Measurements from ENCODE around the gene DIP2B.
"Not testable (repeated sequence)": the region's sequence is repeated elsewhere in the genome, so short reads cannot be mapped to it uniquely, and the experiment has no call there.

Gene DIP2B

DNA sequence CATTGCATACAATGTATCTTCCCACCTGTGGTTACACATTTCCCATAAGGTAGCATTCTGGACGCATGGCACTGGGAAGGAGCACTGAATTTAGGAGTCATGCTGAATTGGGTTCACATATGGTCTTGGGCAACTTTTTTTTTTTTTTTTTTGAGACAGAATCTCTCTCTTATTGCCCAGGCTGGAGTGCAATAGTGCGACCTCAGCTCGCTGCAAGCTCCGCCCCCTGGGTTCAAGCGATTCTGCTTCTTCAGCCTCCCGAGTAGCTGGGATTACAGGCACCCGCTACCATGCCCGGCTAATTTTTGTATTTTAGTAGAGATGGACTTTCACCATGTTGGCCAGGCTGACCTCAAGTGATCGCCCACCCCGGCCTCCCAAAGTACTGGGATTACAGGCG lies 13.3 kb downstream of the DIP2B start:
- DNase-seq (ENCODE audit: low read depth in 2 of 2), result no peak

DNA sequence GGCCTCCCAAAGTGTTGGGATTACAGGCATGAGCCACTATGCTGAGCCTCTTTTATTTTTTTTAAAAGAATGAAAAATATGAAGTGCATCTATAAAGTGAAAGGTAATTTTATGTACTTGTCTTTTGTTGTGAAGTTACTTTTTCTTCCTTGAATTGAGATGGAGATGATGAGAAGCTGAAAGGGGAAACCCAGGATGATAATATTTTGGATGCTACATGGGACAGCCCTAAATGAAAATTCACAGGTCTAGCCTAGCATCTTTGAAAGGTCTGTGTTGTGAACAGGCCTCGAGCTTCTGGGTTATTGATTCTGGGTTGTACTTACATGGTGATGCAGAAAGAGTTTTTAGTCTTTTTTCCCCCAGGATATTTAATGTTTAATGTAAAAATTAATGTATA lies 14.6 kb downstream of the DIP2B start:
- DNase-seq (ENCODE audit: low read depth in 2 of 2), result no peak

DNA sequence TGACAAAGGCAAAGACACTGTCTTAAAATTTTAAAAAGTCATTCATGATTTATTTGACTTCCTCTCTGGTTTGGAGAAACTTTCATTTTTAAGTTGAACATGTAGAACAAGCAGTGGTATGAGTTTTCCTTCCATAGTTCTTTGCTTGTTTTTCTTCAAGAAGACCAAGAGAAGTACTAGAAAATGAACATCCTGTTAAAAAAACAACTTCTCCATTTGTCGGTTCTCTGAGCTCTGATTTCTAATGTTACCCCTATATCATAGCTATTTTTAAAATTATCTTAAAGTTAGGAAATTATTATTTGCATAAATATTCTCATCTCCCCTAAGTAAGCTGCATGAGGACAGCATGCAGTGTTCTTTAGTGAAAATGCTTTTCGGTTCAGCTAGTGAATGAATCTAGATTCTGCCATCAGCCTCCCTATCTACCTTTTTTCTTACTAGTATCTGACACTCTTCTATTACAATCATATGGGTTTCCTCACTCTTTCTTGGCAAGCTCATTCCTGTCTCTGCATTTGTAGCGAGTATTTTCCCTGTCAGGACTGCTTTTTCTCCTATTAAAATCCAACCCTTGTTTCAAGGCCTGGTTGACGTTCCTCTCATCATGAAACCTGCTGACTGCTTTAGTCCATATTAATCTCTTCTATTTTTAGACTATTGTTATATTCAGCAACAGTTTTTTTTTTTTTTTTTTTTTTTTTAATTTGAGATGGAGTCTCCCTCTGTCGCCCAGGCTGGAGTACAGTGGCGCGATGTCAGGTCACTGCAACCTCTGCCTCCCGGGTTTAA lies 15.8 kb downstream of the DIP2B start:
- DNase-seq (ENCODE audit: low read depth in 2 of 2), result no peak

DNA sequence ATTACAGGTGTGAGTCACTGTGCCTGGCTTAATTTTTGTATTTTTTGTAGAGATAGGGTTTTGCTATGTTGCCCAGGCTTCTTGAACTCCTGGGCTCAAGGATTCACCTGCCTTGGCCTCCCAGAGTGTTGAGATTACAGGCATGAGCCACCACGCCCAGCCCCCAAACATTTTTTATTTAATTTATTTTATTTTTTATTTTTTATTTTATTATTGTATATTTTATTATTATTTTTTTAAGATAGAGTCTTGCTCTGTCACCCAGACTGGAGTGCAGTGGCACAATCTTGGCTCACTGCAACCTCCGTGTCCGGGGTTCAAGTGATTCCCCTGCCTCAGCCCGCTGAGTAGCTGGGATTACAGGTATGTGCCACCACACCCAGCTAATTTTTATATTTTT lies 17.0 kb downstream of the DIP2B start:
- DNase-seq (ENCODE audit: low read depth in 2 of 2), result not testable (repeated sequence)

DNA sequence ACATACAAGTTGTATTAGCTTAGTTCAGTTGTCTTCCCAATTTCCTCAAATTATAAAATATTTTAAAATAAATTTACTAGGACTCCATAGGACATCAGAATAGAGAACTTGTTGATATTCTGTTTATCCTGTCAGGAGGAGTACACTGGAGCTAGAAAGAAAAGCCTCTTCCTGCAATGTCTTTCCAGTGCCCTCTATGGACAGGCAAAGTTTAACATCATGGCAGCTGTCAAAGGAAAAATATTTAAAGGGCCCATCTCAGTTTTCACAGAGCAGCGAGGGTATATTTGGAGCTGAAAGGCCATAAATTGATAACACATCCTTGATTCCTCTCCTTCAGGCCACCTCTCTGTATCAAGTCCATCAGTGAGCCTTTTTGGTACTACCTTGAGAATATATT lies 19.0 kb downstream of the DIP2B start:
- no peak for DNase-seq (ENCODE audit: low read depth in 2 of 2)

DNA sequence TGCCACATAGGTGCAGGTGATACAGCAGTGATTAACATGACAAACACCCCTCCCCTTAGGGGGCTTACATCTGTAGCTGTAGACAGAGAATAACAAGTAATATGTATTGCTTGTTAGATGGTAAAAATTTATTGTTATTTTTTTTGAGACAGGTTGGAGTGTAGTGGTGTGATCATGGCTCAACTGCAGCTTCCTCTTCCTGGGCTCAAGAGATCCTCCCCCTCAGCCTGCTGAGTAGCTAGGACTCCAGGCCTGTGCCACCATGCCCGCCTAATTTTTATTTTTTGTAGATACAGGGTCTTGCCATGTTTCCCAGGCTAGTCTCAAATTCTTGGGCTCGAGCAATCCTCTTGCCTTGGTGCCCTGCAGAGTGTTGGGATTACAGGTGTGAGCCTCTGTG lies 19.8 kb downstream of the DIP2B start:
- no peak for DNase-seq (ENCODE audit: low read depth in 2 of 2)

DNA sequence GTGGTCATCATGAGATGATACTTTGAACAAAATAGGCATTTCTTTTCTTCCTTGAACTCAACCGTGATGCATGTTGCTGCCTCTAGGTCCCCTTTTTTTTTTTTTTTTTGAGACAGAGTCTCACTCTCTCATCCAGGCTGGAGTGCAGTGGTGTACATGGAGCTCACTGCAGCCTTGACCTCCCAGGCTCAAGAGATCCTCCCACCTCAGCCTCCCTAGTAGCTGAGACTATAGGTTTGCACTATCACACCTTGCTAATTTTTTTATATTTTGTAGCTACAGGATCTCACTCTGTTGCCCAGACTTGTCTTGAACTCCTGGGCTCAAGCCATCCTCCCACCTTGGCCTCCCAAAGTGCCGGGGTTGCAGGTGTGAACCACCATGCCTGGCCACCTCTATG lies 20.6 kb downstream of the DIP2B start:
- DNase-seq (ENCODE audit: low read depth in 2 of 2), result no peak

DNA sequence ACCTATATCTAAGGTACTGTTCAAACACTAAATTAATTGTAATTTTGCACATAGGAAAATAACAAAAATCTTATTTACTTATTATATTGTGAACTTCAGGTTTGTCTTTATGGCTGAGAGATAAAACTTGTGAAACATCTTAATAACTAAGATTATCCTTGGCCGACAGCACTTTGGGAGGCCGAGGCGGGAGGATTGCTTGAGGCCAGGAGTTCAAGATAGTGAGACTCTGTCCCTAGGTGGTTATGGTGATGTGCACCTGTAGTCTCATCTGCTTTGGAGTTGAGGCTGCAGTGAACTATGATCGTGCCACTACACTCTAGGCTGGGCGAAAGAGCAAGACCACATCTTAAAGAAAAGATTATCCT lies 22.6 kb downstream of the DIP2B start:
- no peak for DNase-seq (ENCODE audit: low read depth in 2 of 2)

DNA sequence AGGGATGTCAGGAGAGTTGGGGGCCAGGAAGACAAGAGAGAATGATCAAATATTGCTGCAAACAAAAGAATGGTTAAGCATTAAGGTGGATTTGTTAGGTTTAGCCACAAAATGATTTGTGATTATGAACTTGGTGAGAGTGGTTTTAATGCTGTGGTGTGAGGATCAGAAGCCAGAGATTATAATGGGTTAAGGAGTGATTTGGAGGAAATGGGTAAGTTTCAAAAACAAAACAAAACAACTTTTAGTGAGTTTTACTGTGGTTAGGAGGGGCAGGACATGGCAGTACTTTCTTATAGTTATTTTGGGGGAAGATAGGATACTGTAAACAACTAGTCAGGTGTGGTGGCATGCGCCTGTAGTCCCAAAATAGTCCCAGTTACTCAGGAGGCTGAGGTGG lies 24.0 kb downstream of the DIP2B start:
- no peak for DNase-seq (ENCODE audit: low read depth in 2 of 2)

DNA sequence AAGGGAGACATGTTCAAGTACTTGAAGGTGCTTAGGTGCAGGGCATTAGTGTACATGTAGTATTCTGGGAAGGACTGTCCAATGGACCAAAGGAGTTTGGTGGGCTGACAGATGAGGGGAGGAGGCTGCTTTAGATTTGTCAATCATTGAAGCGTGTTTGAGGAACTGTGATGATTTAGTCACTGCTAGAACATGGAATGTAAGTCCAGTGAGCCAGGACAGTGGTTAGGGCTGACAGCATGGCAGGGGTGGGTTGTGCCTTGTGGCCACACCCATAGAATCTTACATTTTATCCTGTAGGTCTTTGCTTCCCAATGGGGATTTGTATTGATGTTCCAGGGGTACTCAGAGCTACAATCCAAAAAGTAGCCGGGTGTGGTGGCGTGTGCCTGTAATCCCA lies 24.6 kb downstream of the DIP2B start:
- DNase-seq (ENCODE audit: low read depth in 2 of 2), result no peak

DNA sequence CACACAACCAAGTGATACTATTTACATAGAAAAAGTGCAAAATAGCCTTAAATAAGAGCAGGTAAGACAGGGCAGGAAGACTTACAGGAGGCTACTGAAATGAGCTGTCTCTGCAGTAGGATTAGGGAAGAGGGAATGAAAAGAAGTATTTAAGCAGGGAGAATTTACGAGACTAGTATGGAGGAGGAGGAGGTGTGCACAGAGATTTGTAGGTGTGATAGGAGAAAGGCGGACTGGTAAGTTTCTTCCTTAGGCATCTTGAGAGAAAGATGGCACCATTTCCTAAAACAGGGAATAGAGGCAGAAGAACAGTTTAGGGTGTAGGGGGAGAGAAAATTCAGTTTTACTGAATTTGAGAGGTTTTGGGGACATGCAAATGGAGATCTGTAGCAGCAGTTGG lies 25.7 kb downstream of the DIP2B start:
- DNase-seq (ENCODE audit: low read depth in 2 of 2), result no peak

DNA sequence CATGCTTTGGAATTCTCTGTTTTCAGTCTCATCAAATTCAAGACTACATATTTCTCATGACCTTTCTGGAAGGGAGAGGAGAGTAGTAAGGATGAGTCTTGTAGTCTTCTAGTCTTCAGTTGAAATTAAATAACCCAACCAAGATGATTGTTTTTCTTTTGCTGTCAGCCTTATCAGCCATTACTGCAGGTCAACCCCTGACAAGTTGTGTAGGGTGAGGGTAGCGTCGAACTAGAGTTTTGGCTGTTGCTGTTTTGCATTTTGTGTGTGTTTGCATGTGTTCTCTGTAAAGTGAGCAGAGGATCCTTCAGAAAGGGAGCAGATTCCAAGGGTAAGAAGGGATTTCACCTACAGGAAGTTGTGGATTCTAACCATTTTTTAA lies 28.4 kb downstream of the DIP2B start:
- no peak for DNase-seq (ENCODE audit: low read depth in 2 of 2)

DNA sequence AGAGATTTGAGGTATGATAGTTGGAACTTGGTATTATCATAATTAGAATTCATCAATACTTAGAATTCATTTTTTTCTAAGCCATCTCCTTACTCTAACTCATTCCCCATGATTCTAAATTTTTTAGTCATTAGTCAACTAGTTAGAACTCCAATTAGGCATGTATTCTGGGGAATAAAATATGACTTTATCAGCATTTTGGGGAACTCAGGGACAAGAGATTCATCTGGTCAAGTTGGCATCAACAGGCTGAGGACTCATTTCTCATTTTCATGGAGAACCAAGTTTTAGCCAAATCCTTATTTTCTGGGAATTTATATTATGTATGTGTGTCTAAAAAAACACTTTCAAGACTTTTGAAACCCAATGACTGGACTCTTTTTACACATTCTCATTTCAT lies 29.2 kb downstream of the DIP2B start:
- no peak for DNase-seq (ENCODE audit: low read depth in 2 of 2)

DNA sequence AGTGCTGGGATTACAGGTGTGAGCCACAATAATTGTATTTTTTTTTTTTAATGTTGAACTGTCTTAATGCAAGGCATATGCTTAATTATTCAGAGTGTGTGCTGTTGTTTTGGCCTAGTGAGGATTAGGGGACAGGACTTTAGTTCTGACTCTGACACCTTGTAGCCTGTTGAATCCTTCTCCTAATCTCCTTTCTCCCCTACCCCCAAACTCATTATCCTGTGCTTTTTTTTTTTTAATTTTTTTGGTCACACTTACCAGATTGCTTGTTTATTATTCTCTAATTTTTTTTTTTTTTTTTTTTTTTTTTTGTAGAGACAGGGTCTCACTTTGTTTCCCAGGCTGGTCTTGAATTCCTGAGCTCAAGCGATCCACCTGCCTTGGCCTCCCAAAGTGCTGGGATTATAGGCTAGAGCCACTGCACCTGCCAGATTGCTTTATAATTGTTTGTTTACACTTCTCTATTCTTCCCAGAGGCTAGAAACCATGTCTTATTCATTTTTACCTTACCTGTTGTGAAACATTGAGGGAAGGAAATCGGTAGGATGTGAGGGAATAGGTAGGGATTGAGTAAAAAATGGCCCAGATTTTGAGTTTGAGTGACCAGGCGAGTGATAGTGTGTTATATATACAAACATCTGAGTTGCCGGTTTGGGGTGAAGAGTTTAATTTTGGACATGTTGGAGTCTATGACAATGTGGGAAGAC lies 32.2 kb downstream of the DIP2B start:
- DNase-seq (ENCODE audit: low read depth in 2 of 2), result no peak

DNA sequence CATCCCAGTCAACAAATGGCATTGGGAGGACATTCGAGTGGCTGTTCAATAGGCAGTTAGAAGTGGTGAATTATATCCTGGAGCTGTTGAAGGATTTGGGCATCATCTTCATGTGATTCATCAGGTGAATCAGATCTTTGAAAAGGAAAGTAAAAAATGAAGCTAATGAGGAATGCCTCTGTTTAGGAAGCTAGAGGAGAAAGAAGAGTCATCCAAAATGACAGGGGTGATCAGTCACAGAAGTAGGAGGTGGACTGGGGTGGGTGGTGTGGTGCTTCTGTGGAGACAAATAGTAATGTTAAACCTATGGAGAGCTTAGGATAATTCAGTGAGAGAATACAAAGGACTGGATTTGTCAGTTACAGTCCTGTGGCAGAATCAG lies 32.7 kb downstream of the DIP2B start:
- no peak for DNase-seq (ENCODE audit: low read depth in 2 of 2)

DNA sequence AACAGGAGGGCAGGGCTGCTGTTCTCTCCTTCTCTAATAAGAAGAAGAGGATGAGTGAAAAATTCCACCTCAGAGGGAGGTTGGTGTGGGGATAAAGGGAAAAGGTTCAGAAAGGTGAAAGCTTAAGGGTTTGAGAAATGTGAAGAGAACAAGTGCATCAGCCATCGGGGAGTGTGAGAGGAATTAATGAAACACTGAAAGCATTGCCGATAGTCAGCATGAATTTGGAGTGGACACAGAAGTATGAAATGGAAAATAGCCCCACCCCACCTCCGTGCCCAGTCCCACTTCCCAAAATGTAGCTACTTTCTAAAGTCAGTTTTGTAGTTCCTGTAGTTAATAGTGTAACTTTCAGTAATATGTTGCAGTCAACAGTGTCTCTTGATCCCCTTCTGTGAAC lies 33.4 kb downstream of the DIP2B start:
- no peak for DNase-seq (ENCODE audit: low read depth in 2 of 2)

DNA sequence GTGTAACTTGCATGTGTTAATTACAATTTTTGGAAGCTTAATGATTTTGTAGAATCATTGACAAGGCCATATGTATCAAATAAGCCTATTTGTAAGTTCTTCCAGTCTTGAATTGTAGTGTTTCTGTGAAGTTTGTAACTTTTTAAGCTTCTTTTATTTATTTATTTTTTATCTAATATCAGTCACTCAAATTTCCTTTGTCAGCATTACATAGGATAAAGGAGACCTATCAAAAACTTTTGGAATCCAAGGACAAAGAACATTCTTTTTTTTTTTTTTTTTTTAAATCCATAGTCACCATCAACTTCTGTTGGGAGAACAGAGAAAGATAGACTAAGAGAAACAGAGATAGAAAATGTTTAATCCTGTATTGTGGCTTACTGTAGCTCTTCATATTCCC lies 36.4 kb downstream of the DIP2B start:
- no peak for DNase-seq (ENCODE audit: low read depth in 2 of 2)

DNA sequence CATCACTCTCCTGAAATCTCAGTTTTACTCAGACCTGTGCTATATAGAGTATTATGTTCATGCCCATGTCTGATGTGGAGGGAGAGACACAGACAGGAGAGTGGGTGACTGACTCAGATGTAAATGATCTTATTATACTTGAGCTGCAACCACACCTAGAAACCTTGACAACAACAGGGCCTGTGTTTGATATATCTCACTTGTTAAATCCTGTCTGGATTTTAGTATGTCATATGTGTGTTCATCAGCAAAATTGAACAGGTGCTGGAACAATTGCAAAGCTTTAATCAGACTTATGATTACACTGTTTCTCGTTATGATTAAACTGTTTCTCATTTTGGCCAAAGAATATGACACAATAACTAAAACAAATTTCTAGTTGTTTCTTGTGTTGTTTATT lies 37.7 kb downstream of the DIP2B start:
- peak in 1 of 2 donors; percentile 31 for DNase-seq (ENCODE audit: low read depth in 2 of 2)

DNA sequence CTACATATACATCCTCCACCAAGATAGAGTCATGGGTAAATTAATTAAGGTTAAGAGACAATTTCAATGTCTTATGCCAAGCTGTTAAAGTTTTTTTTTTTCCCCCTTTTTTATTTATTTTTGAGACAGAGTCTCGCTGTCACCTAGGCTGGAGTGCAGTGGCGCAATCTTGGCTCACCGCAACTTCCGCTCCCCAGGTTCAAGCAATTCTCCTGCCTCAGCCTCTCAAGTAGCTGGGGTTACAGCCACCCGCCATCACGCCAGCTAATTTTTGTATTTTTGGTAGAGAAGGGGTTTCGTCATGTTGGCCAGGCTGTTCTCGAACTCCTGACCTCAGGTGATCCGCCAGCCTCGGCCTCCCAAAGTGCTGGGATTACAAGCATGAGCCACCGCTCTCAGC lies 38.4 kb downstream of the DIP2B start:
- DNase-seq (ENCODE audit: low read depth in 2 of 2), result not testable (repeated sequence)

DNA sequence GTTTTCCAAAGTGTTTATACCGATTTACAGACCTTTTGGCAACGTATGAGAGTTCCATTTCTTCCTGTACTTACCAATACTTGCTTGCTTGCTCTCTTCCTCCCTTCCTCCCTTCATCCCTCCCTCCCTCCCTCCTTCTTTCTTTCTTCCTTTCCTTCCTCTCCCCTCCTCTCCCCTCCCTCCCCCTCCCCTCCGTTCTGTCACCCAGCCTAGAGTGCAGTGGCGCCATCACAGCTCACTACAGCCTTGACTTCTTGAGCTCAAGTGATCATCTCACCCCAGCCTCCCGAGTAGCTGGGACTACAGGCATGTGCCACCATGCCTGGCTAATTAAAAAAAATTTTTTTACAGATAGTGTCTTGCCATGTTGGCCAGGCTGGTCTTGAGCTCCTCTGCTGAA lies 40.4 kb downstream of the DIP2B start:
- no peak for DNase-seq (ENCODE audit: low read depth in 2 of 2)

DNA sequence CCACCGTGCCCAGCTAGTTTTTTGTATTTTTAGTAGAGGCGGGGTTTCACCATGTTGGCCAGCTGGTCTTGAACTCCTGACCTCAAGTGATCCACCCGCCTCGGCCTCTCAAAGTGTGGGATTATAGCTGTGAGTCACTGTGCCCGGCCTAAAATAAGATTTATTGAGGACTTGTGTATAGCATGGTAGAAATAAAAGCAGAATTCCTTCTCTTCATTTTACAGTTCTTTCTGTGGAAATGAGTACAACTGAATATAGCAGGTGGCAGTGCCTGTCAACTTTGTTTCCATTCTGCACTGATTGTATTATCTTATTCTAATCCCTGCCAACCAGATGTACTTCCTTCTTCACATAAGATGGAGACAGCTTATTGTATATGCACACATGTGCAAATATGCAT lies 41.0 kb downstream of the DIP2B start:
- DNase-seq (ENCODE audit: low read depth in 2 of 2), result no peak

DNA sequence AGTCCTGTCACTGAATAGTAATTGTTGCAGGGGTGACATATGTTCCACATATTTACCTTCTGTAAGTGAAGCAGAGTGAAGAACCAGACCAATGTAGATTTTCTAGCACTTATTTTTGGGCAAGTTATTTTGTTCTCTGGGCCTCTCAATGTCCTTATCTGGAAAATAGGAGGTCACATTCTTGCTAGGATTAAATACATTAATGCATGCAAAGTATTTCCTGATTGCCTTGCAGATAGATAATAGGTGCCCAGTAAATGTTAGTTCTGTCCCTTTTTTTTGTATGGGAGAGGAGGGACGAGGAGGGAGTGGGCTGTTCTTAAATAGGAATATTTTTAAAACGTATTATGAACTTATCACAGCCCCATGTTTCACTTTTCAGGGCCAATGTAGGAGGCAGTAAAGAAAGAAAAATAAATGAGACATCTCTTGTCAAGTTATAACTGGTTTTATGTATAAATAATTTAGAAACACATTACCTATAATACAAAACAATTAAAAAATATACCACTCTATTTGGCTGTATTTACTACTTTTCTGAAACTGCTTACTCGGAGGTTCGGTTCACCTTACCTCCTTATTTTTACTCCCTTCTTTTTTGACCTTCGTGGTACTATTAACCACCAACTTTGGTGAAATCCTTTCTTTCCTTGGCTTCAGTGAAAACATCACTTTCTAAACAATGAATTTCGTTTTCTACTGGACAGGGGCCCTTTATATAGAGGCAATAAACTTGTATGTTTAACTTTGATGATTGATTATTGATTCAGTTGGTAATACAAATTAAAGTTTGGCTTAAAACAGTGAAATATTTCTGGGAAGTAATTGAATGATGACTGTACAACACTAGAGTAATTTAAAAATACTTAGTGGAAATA lies 41.9 kb downstream of the DIP2B start:
- no peak for DNase-seq (ENCODE audit: low read depth in 2 of 2)

DNA sequence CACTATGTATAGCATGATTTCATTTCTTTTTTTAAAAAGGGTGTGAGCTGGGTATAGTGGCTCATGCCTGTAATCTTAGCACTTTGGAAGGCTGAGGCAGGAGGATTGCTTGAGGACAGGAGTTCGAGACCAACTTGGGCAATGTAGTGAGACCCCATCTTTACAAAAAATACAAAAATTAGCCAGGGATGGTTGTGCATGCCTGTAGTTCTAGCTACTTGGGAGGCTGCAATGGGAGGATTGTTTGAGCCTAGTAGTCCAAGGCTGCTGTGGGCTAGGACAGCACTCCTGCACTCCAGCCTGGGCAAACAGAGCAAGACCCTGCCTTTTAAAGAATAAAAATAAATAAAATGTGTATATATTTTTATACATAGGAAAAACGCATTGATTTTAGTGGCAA lies 43.0 kb downstream of the DIP2B start:
- no peak for DNase-seq (ENCODE audit: low read depth in 2 of 2)
